ENCODE data around the gene C12orf57. TPM values are rescaled to one million over a fixed set of nuclear protein-coding genes. Genes with fewer than 3 reads are reported as not detected.

C12orf57 gene
- total and polyA plus RNA-seq, 2 of the 13 experiments (the other 11 are each of a cell fraction or from before 2014, with no cell fraction given), result 84.0 to 287 TPM

GRCh38 chr12:6914246-6914946, 29.4 kb upstream of the C12orf57 start, which contains the start of gene ENO2 (continued):
- TF ChIP-seq ZSCAN31 (CRISPR knock-in tag; IDR thresholded peaks at IDR 0.05; ENCODE audit: low read depth) (peak; percentile 46), ZNF580 (CRISPR knock-in tag; IDR thresholded peaks at IDR 0.05; ENCODE audit: borderline replicate concordance, low read depth) (no peak), ISX (CRISPR knock-in tag; conservative IDR thresholded peaks at IDR 0.05) (0 out of 2 replicates have a peak, but pooled peaks have one; percentile 61), STAT6 (CRISPR knock-in tag; IDR thresholded peaks at IDR 0.05; ENCODE audit: borderline replicate concordance) (0 out of 2 replicates have a peak, but pooled peaks have one; percentile 24), ZNF772 (CRISPR knock-in tag; IDR thresholded peaks at IDR 0.05) (peak; percentile 64; the same call in 1 of the 2 replicates), NKX3-1 (CRISPR knock-in tag; IDR thresholded peaks at IDR 0.05) (no peak), ZNF674 (CRISPR knock-in tag; IDR thresholded peaks at IDR 0.05; ENCODE audit: low read depth) (0 out of 2 replicates have a peak, but pooled peaks have one; percentile 41), ZNF687 (CRISPR knock-in tag; IDR thresholded peaks at IDR 0.05) (peak; percentile 83), ZNF777 (CRISPR knock-in tag; IDR thresholded peaks at IDR 0.05) (peak; percentile 81), ZNF589 (CRISPR knock-in tag; conservative IDR thresholded peaks at IDR 0.05) (0 out of 2 replicates have a peak, but pooled peaks have one; percentile 11), ATF3 (CRISPR knock-in tag; IDR thresholded peaks at IDR 0.05) (peak; percentile 24; the same call in 1 of the 2 replicates), SNAI1 (CRISPR knock-in tag; IDR thresholded peaks at IDR 0.05; ENCODE audit: borderline replicate concordance) (no peak), ZNF788 (CRISPR knock-in tag; IDR thresholded peaks at IDR 0.05; ENCODE audit: borderline replicate concordance) (peak; percentile 63; the same call in 1 of the 2 replicates), ZNF362 (CRISPR knock-in tag; IDR thresholded peaks at IDR 0.05; ENCODE audit: borderline replicate concordance) (no peak), TFDP1 (CRISPR knock-in tag; IDR thresholded peaks at IDR 0.05; ENCODE audit: borderline replicate concordance) (peak; percentile 47; the same call in 1 of the 2 replicates), ZNF180 (CRISPR knock-in tag; IDR thresholded peaks at IDR 0.05; ENCODE audit: borderline replicate concordance, low read depth) (no peak), HMG20B (CRISPR knock-in tag; conservative IDR thresholded peaks at IDR 0.05) (0 out of 2 replicates have a peak, but pooled peaks have one; percentile 13)
